T-helper 17 cell (primary cell): Measurements from ENCODE around the gene OTOL1. TPM values are rescaled to one million over a fixed set of nuclear protein-coding genes. Genes with fewer than 3 reads are reported as not detected.
"Not testable (repeated sequence)": the region's sequence is repeated elsewhere in the genome, so short reads cannot be mapped to it uniquely, and the experiment has no call there.

Source experiments
- ATAC-seq: fragments of 150-1000 bp; cut with Tn5 transposase; 2 replicates; pipeline ENCODE4 v1.10.0; 2021; ENCODE audit warnings: mild to moderate bottlenecking, moderate library complexity
- DNase-seq, 3 donors: peaks; one replicate each; pipeline versions ENCODE4 v3.0.0 to v3.0.0-alpha.2; 2020 to 2021
- H3K9me3 ChIP-seq: one replicate; pipeline ENCODE4 v1.7.0; 2013; ENCODE audit warnings: low read length, mild to moderate bottlenecking; ENCODE audit not compliant: control insufficient read depth, poor library complexity, severe bottlenecking
- H3K27ac Mint-ChIP-seq: one replicate; pipeline ENCODE4 v1.8.0; 2022; ENCODE audit warnings: mild to moderate bottlenecking, moderate library complexity, mixed read lengths
- H3K27me3 Mint-ChIP-seq: one replicate; pipeline ENCODE4 v1.8.0; 2022; ENCODE audit warnings: mixed read lengths
- H3K36me3 Mint-ChIP-seq: one replicate; pipeline ENCODE4 v1.8.0; 2022; ENCODE audit warnings: low read depth, mixed read lengths
- H3K4me1 Mint-ChIP-seq: one replicate; pipeline ENCODE4 v1.8.0; 2022; ENCODE audit warnings: mild to moderate bottlenecking, mixed read lengths
- H3K4me3 Mint-ChIP-seq: one replicate; pipeline ENCODE4 v1.8.0; 2022; ENCODE audit warnings: mild to moderate bottlenecking, moderate library complexity, mixed read lengths
- total RNA-seq, 4 donors: library from RNA in 2 of 4; stranded (reverse) in 2 of 4; gene quantifications; one replicate each; pipeline ENCODE4 v1.2.3 and lab custom pipeline; 2022 to 2026

Gene OTOL1
- total RNA-seq, result not detected
- total RNA-seq (lab: John Stamatoyannopoulos, UW), result 0 reads per million in 2 donors

- no peak within 1 kb of the TSS for H3K4me3 Mint-ChIP-seq
- H3K9me3 ChIP-seq, result no peaks in the 10 kb centered on the region
- DNase-seq (no peak), ATAC-seq (no peak)
- peaks cover 29% of the 10 kb centered on the region for H3K27me3 Mint-ChIP-seq
- no peaks in the 10 kb centered on the region for H3K4me1 Mint-ChIP-seq
- no peak within 1 kb of the TSS for H3K27ac Mint-ChIP-seq
- H3K36me3 Mint-ChIP-seq, result no peaks in the 10 kb centered on the region
These were observed at the start of gene OTOL1 for GRCh38 chr3:161496508-161496907. TSS of gene OTOL1 (plus strand) at chr3:161496808. CDS start at chr3:161496808, 0 bp downstream.

DNA sequence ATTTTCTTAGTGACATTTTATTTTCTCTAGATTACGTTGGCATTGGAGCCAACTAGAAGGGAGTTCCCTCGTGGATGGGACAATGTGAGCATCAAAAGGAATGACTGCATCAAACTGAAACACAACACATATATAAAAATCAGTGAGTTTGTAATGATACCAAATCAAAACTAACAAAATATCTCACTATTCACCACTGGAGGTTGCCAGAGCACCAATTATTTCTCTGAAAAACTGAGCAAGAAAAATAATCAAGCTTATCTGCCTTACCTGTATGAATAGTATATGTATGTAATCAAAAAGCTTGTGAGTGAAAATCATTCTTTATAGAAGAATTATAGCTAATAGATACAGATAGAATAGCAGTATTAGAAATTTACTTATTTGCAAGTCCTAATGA, 46.8 kb upstream of the OTOL1 start:
- peaks cover 2% of the 10 kb centered on the region for H3K36me3 Mint-ChIP-seq
- no peak for DNase-seq
- ATAC-seq, result no peak
- no peaks in the 10 kb centered on the region for H3K4me1 Mint-ChIP-seq
- H3K27ac Mint-ChIP-seq, result no peak overlapping the region
- H3K27me3 Mint-ChIP-seq, result peaks cover 13% of the 10 kb centered on the region
- H3K9me3 ChIP-seq, result no peaks in the 10 kb centered on the region
- no peak overlapping the region for H3K4me3 Mint-ChIP-seq

DNA sequence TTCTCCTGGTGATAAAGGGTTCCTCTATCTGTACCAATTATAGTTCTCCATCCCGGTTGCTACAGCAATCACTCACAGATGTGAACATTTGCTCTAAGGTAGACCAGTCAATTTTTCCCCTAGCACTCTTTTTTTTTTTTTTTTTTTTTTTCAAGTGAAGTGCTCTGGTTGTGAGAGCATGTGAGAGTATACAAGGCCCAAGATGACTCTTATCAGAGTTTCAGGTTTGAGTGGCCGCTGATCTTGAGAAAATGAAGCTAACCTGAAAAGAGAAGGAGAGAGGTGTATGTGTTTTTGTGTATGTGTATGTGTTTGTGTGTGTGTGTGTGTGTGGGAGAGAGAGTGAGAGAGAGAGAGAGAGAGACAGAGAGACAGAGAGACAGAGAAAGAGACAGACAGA, 44.4 kb upstream of the OTOL1 start:
- Mint-ChIP-seq H3K27me3 (no peaks in the 10 kb centered on the region), H3K36me3 (no peaks in the 10 kb centered on the region), H3K4me3 (no peak overlapping the region), H3K27ac (no peak overlapping the region), H3K4me1 (peaks cover 3% of the 10 kb centered on the region)
- H3K9me3 ChIP-seq, result no peaks in the 10 kb centered on the region
- ATAC-seq (no peak), DNase-seq (no peak)

DNA sequence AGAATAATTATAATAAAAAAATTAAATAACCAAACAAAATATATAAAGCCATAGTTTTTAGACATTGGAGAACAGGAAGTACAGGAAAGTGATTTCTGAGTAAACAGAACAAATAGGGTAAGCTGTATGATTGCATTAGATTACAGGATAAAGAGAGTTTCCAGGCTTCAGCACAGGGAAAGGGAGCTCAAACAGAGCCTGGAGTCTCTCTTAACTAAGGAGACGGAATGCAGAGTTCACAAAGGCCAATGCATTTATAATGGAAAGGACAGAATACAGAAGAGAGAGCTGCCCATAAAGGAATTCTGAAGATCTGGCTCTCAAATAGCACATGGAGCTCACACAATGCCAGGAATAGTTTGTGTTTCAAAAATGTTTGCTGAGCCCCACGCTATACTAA, 42.0 kb upstream of the OTOL1 start:
- H3K36me3 Mint-ChIP-seq, result no peaks in the 10 kb centered on the region

DNA sequence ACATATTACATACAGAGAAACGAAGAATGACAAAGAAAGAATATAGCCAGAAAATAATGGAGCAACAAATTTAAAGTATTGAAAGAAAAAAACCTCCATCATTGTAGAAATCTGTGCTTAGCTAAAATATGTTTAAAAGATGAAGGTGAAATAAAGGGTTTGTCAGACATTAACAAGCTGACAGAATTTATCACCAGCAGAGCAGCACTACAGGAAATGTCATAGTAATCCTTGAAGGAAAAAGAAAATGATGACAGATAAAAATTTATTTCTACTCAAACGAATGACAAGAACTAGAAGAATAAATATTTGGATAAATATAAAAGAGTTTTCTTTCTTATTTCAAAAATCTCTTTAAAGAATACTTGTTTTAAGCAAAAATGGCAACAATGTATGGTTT, 40.6 kb upstream of the OTOL1 start:
- Mint-ChIP-seq H3K27ac (no peak overlapping the region), H3K27me3 (no peaks in the 10 kb centered on the region), H3K4me3 (no peak overlapping the region), H3K36me3 (no peaks in the 10 kb centered on the region), H3K4me1 (peaks cover 3% of the 10 kb centered on the region)
- DNase-seq (no peak), ATAC-seq (no peak)
- H3K9me3 ChIP-seq, result no peaks in the 10 kb centered on the region

More for the DNA sequence above, 42.0 kb upstream of the OTOL1 start:
- Mint-ChIP-seq H3K27me3 (no peaks in the 10 kb centered on the region), H3K4me1 (peaks cover 3% of the 10 kb centered on the region), H3K4me3 (no peak overlapping the region), H3K27ac (no peak overlapping the region)
- no peak for ATAC-seq
- no peaks in the 10 kb centered on the region for H3K9me3 ChIP-seq
- DNase-seq, result no peak

DNA sequence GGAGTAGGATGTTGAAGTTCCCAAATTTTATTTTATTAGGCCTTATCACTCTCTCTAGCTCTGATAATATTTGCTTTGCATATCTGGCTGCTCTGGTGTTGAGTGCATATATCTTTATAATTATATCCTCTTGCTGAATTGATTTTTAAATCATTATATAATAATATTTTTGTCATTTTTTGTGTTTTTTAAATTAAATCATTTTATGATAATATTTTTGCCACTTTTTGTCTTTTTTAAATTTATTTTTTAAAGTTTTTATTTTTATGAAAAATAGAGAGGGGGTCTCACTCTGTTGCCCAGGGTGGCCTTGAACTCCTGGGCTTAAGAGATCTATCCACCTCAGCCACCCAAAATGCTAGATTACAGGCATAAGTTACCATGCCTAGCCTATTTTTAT, 34.5 kb upstream of the OTOL1 start:
- peaks cover 6% of the 10 kb centered on the region for H3K9me3 ChIP-seq
- DNase-seq, result no peak
- H3K36me3 Mint-ChIP-seq, result no peaks in the 10 kb centered on the region
- H3K27me3 Mint-ChIP-seq, result no peaks in the 10 kb centered on the region
- no peak overlapping the region for H3K4me3 Mint-ChIP-seq
- ATAC-seq, result no peak
- no peaks in the 10 kb centered on the region for H3K4me1 Mint-ChIP-seq
- no peak overlapping the region for H3K27ac Mint-ChIP-seq

GRCh38 chr3:161471211-161471610, 25.4 kb upstream of the OTOL1 start:
- no peak for DNase-seq
- Mint-ChIP-seq H3K4me3 (no peak overlapping the region), H3K4me1 (no peaks in the 10 kb centered on the region), H3K36me3 (no peaks in the 10 kb centered on the region), H3K27ac (no peak overlapping the region), H3K27me3 (peaks cover 17% of the 10 kb centered on the region)
- ATAC-seq, result no peak
- H3K9me3 ChIP-seq, result no peaks in the 10 kb centered on the region

DNA sequence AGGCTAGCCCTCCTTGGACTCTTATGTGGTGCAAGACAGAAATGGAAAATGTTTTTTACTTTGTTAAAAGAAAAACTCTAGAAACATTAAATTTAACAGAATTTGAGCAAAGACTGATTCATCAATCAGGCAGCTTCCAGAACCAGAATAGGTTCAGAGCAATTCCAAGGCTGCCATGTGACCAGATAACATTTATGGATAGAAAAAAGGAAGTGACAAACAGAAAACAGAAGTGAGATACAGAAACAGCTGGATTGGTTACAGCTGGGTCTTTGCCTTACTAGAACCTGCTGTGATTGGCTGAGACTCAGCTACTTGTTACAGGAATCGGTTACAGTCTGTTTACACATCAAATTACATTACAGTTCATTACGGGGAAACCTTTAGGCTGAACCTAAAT, 22.5 kb upstream of the OTOL1 start:
- ATAC-seq, result no peak
- Mint-ChIP-seq H3K4me3 (no peak overlapping the region), H3K27ac (no peak overlapping the region)

GRCh38 chr3:161474741-161475140, 21.9 kb upstream of the OTOL1 start:
- H3K27me3 Mint-ChIP-seq, result peaks cover 17% of the 10 kb centered on the region
- H3K9me3 ChIP-seq, result no peaks in the 10 kb centered on the region
- ATAC-seq (no peak), DNase-seq (no peak)
- H3K4me1 Mint-ChIP-seq, result no peaks in the 10 kb centered on the region
- H3K27ac Mint-ChIP-seq, result no peak overlapping the region
- no peak overlapping the region for H3K4me3 Mint-ChIP-seq
- no peaks in the 10 kb centered on the region for H3K36me3 Mint-ChIP-seq

More for the DNA sequence above, 22.5 kb upstream of the OTOL1 start:
- no peaks in the 10 kb centered on the region for H3K36me3 Mint-ChIP-seq
- DNase-seq, result no peak
- no peaks in the 10 kb centered on the region for H3K4me1 Mint-ChIP-seq
- peaks cover 17% of the 10 kb centered on the region for H3K27me3 Mint-ChIP-seq
- H3K9me3 ChIP-seq, result no peaks in the 10 kb centered on the region

- H3K36me3 Mint-ChIP-seq, result no peaks in the 10 kb centered on the region
- no peak overlapping the region for H3K27ac Mint-ChIP-seq
- H3K4me1 Mint-ChIP-seq, result no peaks in the 10 kb centered on the region
- H3K4me3 Mint-ChIP-seq, result no peak overlapping the region
- no peak for ATAC-seq
- peaks cover 15% of the 10 kb centered on the region for H3K27me3 Mint-ChIP-seq
- no peak for DNase-seq
- no peaks in the 10 kb centered on the region for H3K9me3 ChIP-seq
These were observed 21.4 kb upstream of the OTOL1 start for GRCh38 chr3:161475206-161475605.

DNA sequence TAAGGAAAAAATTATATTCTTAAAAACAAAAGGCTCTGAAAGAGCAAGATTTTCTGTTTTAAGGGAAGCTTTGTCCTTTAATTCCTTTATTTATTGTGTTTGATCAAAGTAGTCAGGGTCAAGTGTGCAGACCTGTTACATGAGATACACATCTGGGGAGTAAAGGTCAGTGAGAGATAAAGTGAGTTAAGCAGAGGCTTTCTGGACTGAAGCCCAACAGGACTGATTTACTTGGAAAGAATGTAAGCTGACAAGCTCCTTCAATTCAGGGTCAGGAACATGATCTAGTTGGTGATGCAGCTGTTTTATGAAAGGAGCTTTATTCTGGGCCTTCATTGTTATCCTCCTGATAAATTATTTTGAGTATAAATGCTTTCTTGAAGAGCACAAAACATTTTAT, 20.7 kb upstream of the OTOL1 start:
- H3K9me3 ChIP-seq, result no peaks in the 10 kb centered on the region
- ATAC-seq (no peak), DNase-seq (no peak)
- Mint-ChIP-seq H3K4me3 (no peak overlapping the region), H3K27ac (no peak overlapping the region), H3K4me1 (no peaks in the 10 kb centered on the region), H3K27me3 (peaks cover 19% of the 10 kb centered on the region), H3K36me3 (no peaks in the 10 kb centered on the region)

DNA sequence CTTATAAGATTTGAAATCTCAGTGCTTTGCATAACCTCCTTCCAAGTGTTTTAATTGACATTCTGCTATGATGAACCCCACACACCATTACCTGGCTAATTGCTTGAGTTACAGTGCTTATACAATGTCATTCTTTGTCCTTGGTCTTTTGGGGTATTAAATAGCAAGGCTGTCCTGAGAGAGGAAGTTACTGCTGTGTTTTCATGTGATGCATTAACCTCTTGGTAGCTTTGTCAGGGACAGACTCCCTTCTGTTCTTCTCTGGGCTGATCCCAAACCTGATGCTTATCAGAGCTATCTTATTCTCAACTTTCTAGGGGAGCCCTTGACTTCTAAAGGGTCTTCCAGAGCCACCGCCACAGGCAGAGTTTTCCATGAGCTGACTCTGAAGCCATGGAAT, 12.4 kb upstream of the OTOL1 start:
- no peak for DNase-seq
- Mint-ChIP-seq H3K4me3 (no peak overlapping the region), H3K27me3 (peaks cover 61% of the 10 kb centered on the region), H3K36me3 (no peaks in the 10 kb centered on the region), H3K27ac (no peak overlapping the region), H3K4me1 (no peaks in the 10 kb centered on the region)
- no peaks in the 10 kb centered on the region for H3K9me3 ChIP-seq
- ATAC-seq, result no peak

- H3K9me3 ChIP-seq, H3K27ac Mint-ChIP-seq, H3K4me3 Mint-ChIP-seq, ATAC-seq, H3K4me1 Mint-ChIP-seq, H3K36me3 Mint-ChIP-seq, DNase-seq: not testable (repeated sequence)
- H3K27me3 Mint-ChIP-seq, result peaks cover 55% of the 10 kb centered on the region
These were observed 8.3 kb upstream of the OTOL1 start for GRCh38 chr3:161488284-161488683.

- no peak overlapping the region for H3K4me3 Mint-ChIP-seq
- H3K9me3 ChIP-seq, result no peaks in the 10 kb centered on the region
- no peak overlapping the region for H3K27ac Mint-ChIP-seq
- no peaks in the 10 kb centered on the region for H3K4me1 Mint-ChIP-seq
- H3K27me3 Mint-ChIP-seq, result peaks cover 53% of the 10 kb centered on the region
- no peaks in the 10 kb centered on the region for H3K36me3 Mint-ChIP-seq
- ATAC-seq, result no peak
- DNase-seq, result no peak
These were observed 7.2 kb upstream of the OTOL1 start for GRCh38 chr3:161489395-161489794.
